Measurements from ENCODE around the gene IL12RB1.

Gene IL12RB1

GRCh38 chr19:18085702-18086457 lies 854 bp downstream of the IL12RB1 start:
- no peak for DNase-seq

- no peak for DNase-seq
These were observed 2.6 kb downstream of the IL12RB1 start for GRCh38 chr19:18083929-18084684.

- DNase-seq = no peak
These were observed 12.5 kb downstream of the IL12RB1 start for GRCh38 chr19:18074192-18074591.

- DNase-seq = no peak
These were observed 13.5 kb downstream of the IL12RB1 start for GRCh38 chr19:18073197-18073596.

- DNase-seq = no peak
These were observed 14.4 kb downstream of the IL12RB1 start for GRCh38 chr19:18072335-18072734.

- DNase-seq = no peak
These were observed 16.6 kb downstream of the IL12RB1 start for GRCh38 chr19:18070181-18070580.

GRCh38 chr19:18069383-18069782 lies 17.4 kb downstream of the IL12RB1 start:
- no peak for DNase-seq

GRCh38 chr19:18068395-18068794 lies 18.3 kb downstream of the IL12RB1 start:
- DNase-seq = no peak

GRCh38 chr19:18065173-18065495 lies 21.6 kb downstream of the IL12RB1 start:
- DNase-seq = no peak

- DNase-seq = no peak
These were observed 23.3 kb downstream of the IL12RB1 start for GRCh38 chr19:18063463-18063862.

- DNase-seq = no peak
These were observed 24.7 kb downstream of the IL12RB1 start for GRCh38 chr19:18062028-18062427.

GRCh38 chr19:18060472-18060871 lies 26.3 kb downstream of the IL12RB1 start:
- DNase-seq = no peak

- DNase-seq = no peak
These were observed 26.8 kb downstream of the IL12RB1 start for GRCh38 chr19:18059902-18060301.

- DNase-seq = no peak
These were observed 27.4 kb downstream of the IL12RB1 start for GRCh38 chr19:18059297-18059696.

GRCh38 chr19:18058208-18059009 lies 28.3 kb downstream of the IL12RB1 start:
- peak; percentile 57 for DNase-seq

GRCh38 chr19:18057557-18057956 lies 29.2 kb downstream of the IL12RB1 start:
- no peak for DNase-seq

GRCh38 chr19:18055967-18056366 lies 30.8 kb downstream of the IL12RB1 start:
- no peak for DNase-seq

- no peak for DNase-seq
These were observed 33.0 kb downstream of the IL12RB1 start for GRCh38 chr19:18053576-18054219.

GRCh38 chr19:18051887-18052286 lies 34.8 kb downstream of the IL12RB1 start:
- DNase-seq = no peak

- DNase-seq = no peak
These were observed 37.3 kb downstream of the IL12RB1 start for GRCh38 chr19:18049385-18049784.

GRCh38 chr19:18046059-18046718 lies 40.5 kb downstream of the IL12RB1 start:
- no peak for DNase-seq

- no peak for DNase-seq
These were observed 41.3 kb downstream of the IL12RB1 start for GRCh38 chr19:18045307-18046050.
